GM19372 (cell line): ENCODE results near the gene FXYD1.

Source experiments
- ATAC-seq: cut with Tn5 transposase; IDR thresholded peaks from one replicate; pipeline ENCODE4 v1.9.1; 2021; ENCODE audit warnings: mild to moderate bottlenecking, low read depth, moderate library complexity; ENCODE audit not compliant: unreplicated experiment

The FXYD1 gene

DNA sequence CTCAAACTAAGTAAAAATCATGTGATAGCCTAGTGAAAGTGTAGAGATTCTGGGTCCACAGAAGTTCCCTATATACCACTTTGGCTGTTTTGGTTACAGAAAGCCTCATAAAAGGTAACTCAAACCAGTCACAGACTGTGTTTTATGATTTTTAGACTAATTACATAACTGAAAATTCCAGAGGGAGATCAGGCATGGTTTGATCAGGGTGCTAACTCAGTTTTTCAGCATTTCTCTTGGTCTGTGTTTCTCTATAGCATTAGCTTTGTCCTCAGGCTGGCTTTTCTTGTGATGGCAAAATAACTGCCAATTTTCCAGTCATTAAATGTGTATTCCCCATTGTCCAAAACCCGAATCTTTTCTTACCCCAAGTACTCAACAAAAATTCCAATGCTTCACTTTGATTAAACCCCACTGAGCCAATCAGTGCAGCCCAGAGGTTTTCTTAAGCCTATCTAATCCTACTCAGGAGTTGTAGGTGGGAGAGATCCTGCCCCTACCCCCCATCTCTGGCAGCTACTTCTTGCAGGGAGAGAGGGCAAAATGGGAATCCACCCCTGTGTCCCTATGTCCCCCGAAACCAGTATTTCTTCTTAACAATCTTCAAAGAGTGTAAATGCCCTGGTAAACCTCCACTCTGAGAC is 31.6 kb upstream of the FXYD1 start:
- no peak for ATAC-seq

GRCh38 chr19:35107545-35107944 is 31.1 kb upstream of the FXYD1 start:
- no peak for ATAC-seq

GRCh38 chr19:35108730-35109129 is 29.9 kb upstream of the FXYD1 start:
- ATAC-seq, result no peak

DNA sequence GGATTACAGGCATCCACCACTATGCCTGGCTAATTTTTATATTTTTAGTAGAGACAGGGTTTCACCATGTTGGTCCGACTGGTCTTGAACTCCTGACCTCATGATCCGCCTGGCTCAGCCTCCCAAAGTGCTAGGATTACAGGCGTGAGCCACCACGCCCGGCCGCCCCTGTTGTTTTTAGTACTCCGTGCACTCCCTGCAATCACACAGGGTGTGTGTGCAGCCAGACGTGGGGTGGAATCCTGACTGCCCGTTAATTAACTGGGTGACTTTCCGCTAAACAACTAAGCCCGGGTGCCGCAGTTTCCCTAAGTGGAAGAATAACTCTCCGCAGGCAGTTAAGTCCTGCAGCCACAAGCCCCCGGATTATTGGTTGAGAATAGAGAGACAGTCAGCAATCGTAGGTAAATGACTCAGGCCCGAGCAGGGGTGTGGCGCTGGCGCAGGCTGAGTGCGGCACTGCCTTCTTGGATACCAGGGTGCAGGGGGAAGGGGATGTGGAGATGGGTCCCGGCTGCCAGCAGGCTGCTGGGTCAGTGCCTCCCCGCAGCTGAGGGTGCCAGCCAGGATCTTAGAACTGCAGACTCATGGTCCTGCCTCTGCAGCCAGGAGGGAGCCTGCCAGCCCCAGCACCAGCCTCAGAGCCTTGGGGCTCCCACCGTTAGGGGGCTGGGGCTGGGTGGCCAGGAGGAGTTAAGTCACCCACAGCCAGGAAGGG is 29.1 kb upstream of the FXYD1 start:
- ATAC-seq, result no peak

DNA sequence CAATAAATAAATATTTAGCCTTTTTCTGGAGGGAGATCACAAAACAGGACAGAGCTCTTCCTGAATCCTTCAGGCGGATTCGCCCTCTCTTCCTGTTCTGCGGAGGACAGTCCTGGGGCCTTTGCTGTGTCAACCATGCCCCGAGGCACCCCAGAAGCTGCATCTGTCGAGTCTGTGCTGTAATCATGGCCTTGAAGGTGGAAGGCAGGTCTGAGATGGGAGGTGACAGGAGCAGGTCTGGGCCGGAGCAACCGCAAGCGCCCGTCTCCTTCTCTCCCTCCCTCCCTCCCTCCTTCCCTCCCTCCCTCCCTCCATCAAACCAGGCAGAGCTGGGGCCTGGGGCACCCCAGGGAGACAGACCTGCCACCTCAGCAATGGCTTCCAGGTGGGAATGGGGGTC is 27.6 kb upstream of the FXYD1 start:
- ATAC-seq, result no peak

DNA sequence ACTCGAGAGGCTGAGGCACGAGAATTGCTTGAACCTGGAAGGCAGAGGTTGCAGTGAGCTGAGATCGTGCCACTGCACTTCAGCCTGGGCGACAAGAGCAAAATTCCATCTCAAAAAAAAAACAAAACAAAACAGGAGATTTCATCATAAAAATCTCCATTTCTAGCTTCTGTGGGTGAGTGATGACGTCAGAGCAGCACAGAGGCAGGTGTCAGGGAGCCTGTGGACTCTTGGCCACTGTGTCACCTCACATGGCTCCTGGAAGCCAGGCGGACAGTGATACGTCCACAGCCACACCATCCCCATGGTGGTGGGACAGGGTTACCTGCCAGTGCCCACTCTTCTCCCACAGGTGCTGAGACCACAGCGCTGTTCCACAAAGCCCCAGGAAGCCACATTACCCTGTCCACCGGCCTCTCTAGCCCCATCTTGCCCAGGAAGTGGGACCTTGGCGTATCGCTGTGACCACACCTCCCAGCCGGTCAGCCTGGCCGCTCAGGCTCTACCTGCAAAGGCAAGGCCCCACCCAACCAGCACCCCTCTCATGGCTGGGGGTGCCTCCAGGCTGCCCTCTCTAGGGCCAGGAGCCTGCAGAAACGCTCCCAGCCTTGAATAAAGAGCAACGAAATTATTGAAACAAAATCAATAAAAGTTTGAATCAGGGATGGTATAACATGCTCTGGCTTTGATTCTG is 25.5 kb upstream of the FXYD1 start:
- no peak for ATAC-seq

GRCh38 chr19:35114353-35115176 is 24.1 kb upstream of the FXYD1 start:
- no peak for ATAC-seq

DNA sequence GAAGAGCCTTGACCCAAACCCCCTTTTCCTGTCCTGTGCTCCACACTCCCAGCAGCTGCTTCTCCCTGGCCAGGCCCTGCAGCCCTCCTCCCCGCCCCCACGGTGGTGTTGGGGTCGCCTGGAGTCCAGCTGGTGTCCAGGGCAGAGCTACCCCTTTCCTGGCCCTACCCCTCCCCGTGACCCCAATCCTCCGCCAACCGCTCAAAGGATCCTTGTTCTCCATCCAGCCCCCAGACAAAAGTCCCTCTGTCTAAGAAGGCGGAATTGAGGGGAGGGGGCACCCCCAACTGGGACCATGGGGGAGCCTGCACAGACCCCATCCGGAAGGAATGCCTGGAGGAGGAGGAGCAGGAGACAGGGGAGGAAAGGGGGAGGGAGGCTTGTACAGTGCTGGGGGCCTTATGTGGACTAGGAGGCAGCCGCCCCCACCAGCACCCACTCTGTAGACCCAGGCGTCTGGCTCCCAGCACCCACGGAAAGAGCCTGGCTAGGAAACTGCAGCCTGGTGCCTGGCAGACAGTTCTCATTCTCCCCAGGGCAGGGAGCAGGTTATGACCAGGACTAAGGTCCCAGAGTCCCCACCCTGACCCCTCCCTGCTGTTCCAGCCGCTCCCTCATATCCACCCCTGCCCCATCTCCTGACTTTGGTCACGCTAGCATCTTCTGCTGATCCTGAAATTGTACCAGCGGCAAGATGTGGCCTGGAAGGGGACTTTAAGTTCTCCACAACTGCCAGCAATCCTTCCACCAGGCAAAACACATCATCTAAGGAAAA is 23.3 kb upstream of the FXYD1 start, which contains the start of gene FXYD3:
Gene FXYD3 (plus strand): TSS at position 647 of the 775 bp plus-strand sequence. CDS start 3,554 bp downstream, outside the sequence.
- no peak for ATAC-seq

- ATAC-seq, result no peak
These were observed 22.4 kb upstream of the FXYD1 start for GRCh38 chr19:35116072-35116801.

DNA sequence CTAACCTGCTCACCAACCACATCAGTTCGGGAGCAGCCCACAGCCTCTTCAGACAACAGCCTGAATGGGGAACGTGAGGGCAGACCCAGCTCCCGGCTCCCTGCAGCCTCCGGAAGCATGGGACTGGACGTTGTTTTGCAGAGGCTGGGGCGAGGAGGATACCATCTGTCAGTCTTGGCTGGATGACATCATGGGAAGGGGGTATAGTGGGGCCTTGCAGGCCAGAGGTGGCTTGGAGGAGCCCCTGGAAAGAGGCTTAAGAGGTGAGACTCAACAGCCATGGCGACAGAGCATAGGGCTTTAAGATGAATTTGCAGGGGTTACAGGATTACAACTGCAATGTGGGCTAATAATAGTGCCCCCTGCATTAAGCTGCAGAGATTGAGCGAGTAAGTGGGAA is 21.5 kb upstream of the FXYD1 start:
- ATAC-seq, result no peak

- ATAC-seq, result no peak
These were observed 20.8 kb upstream of the FXYD1 start for GRCh38 chr19:35117799-35118198.

DNA sequence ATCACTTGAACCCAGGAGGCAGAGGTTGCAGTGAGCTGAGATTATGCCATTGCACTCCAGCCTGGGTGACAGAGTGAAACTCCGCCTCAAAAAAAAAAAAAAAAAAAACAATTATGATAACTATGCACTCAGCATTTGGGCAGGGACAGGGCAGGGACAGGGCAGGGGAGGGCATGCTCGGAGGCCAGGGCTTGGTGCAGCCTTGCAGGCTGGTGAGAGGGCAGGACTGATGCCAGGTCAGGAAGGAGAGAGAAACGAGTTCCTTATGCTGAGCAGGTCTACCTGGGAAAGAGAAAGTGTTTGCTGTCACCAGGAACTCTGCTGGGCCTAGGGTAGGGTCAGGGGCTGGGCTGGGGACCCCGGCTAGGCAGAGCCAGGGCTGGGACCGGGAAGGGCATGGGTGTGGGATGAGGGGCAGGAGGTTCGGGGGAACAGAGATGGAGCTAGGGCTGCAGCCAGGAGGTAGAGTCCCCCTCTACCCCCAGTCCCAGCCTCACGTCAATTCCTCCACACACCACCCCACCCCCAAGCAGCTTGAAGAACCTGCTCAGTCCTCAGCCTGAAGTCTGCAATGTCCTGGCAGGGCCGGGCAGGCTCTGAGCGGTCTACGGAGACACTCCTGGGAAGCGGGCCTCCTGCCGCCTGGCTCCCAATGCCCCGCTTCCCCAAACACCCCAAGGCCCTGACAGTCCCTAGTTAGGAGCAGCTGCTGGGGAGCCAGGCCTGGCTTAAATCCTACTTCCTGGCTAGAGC is 20.2 kb upstream of the FXYD1 start:
- no peak for ATAC-seq

DNA sequence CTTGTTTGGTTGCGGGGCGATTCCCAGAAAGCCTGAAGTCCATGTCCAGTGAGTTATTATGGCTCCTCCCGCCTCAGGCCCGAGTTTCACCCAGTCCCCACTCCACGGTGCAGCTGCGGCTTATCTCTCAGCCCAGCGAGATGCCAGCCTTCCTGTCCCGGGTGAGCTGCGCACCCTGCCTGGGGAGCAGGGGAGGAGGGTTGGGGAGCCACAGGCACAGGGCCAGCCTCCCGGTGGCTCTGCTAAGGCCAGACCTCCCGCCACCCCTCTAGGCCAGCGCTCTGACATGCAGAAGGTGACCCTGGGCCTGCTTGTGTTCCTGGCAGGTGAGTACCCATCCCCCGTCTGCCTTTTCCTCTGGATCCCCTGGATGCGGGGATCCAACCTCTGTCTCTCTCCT is 19.5 kb upstream of the FXYD1 start:
- no peak for ATAC-seq

DNA sequence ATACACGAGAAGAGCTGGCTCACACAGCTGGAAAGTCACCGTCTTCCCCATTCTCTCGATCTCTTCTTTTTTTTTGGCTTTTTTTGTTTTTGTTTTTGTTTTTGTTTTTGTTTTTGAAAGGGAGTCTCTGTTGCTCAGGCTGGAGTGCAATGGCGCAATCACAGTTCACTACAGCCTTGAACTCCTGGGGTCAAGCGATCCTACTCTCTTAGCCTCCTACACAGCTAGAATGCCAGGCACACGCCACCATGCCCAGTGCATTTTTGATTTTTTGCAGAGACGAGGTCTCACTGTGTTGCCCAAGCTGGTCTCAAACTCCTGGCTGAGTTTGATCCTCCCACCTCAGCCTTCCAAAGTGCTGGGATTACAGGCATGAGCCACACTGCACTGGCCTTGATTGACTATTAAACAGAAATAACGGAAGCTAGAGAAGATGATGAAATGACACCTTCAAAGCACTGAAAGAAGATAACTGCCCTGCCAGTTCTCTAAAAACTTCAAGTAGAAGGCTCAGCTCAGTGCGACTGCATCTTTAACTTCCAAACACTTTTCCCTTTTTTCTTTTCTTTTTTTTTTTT is 19.0 kb upstream of the FXYD1 start:
- ATAC-seq, result no peak

- no peak for ATAC-seq
These were observed 18.1 kb upstream of the FXYD1 start for GRCh38 chr19:35120492-35120891.

GRCh38 chr19:35120898-35121297 is 17.7 kb upstream of the FXYD1 start:
- ATAC-seq, result no peak

GRCh38 chr19:35122687-35123551 is 15.7 kb upstream of the FXYD1 start:
- no peak for ATAC-seq
